ENCODE results near the gene DCC. TPM values are rescaled to one million over a fixed set of nuclear protein-coding genes. Genes with fewer than 3 reads are reported as not detected.

DCC gene
- total RNA-seq, 2 experiments from 2014 or later: not detected

GRCh38 chr18:52322307-52322706 is 17.7 kb upstream of the DCC start:
- ChIA-PET CTCF (no interaction called here), POLR2A (no interaction called here)
- Histone ChIP-seq H3K27ac (ENCODE audit: low read depth in 1 of 2, low read length in 2 of 2) (no peak overlapping the region), H3K4me1 (ENCODE audit: insufficient read depth, low read length) (no peaks in the 10 kb centered on the region), H3K9me3 (ENCODE audit: control insufficient read depth in 1 of 2, insufficient read depth in 1 of 2, low read length in 2 of 2) (no peaks in the 10 kb centered on the region), H3K36me3 (ENCODE audit: insufficient read depth, low read length) (no peaks in the 10 kb centered on the region), H3K4me3 (ENCODE audit: low read length) (no peak overlapping the region), H3K27me3 (ENCODE audit: control insufficient read depth in 1 of 2, insufficient read depth in 2 of 2, low read length in 2 of 2) (no peaks in the 10 kb centered on the region)
- Mint-ChIP-seq H3K27ac (no peak overlapping the region), H3K4me1 (ENCODE audit: low read depth) (no peaks in the 10 kb centered on the region), H3K36me3 (ENCODE audit: low read depth) (no peaks in the 10 kb centered on the region), H3K9me3 (no peaks in the 10 kb centered on the region), H3K4me3 (no peak overlapping the region), H3K27me3 (no peaks in the 10 kb centered on the region)
- intact Hi-C loops (cut with DNase I, micrococcal nuclease): no loop called here
- ATAC-seq (ENCODE audit: poor library complexity) (no peak), DNase-seq (no peak)
- TF ChIP-seq CTCF (IDR thresholded peaks at IDR 0.05): no peak

GRCh38 chr18:52323802-52324201 is 16.2 kb upstream of the DCC start:
- TF ChIP-seq CTCF (IDR thresholded peaks at IDR 0.05): no peak
- Histone ChIP-seq H3K36me3 (ENCODE audit: insufficient read depth, low read length) (no peaks in the 10 kb centered on the region), H3K27me3 (ENCODE audit: control insufficient read depth in 1 of 2, insufficient read depth in 2 of 2, low read length in 2 of 2) (no peaks in the 10 kb centered on the region), H3K4me3 (ENCODE audit: low read length) (no peak overlapping the region), H3K9me3 (ENCODE audit: control insufficient read depth in 1 of 2, insufficient read depth in 1 of 2, low read length in 2 of 2) (no peaks in the 10 kb centered on the region), H3K27ac (ENCODE audit: low read depth in 1 of 2, low read length in 2 of 2) (no peak overlapping the region), H3K4me1 (ENCODE audit: insufficient read depth, low read length) (no peaks in the 10 kb centered on the region)
- Mint-ChIP-seq H3K4me3 (no peak overlapping the region), H3K9me3 (no peaks in the 10 kb centered on the region), H3K27me3 (no peaks in the 10 kb centered on the region), H3K4me1 (ENCODE audit: low read depth) (no peaks in the 10 kb centered on the region), H3K27ac (no peak overlapping the region), H3K36me3 (ENCODE audit: low read depth) (no peaks in the 10 kb centered on the region)
- no peak for DNase-seq
- POLR2A ChIA-PET: interaction anchor here (0.6 kb wide), 1 partner anchor 122 kb away, joined by 3 read pairs; no protein-coding TSS in a partner anchor
- intact Hi-C loops (cut with DNase I, micrococcal nuclease): no loop called here
- CTCF ChIA-PET: no interaction called here
- ATAC-seq (ENCODE audit: poor library complexity): no peak

- CTCF ChIA-PET: no interaction called here
- Histone ChIP-seq H3K4me1 (ENCODE audit: insufficient read depth, low read length) (no peaks in the 10 kb centered on the region), H3K36me3 (ENCODE audit: insufficient read depth, low read length) (no peaks in the 10 kb centered on the region), H3K9me3 (ENCODE audit: control insufficient read depth in 1 of 2, insufficient read depth in 1 of 2, low read length in 2 of 2) (no peaks in the 10 kb centered on the region), H3K4me3 (ENCODE audit: low read length) (no peak overlapping the region), H3K27ac (ENCODE audit: low read depth in 1 of 2, low read length in 2 of 2) (no peak overlapping the region), H3K27me3 (ENCODE audit: control insufficient read depth in 1 of 2, insufficient read depth in 2 of 2, low read length in 2 of 2) (no peaks in the 10 kb centered on the region)
- intact Hi-C loops (cut with DNase I, micrococcal nuclease): no loop called here
- DNase-seq (no peak), ATAC-seq (ENCODE audit: poor library complexity) (no peak)
- Mint-ChIP-seq H3K9me3 (no peaks in the 10 kb centered on the region), H3K27me3 (no peaks in the 10 kb centered on the region), H3K4me3 (no peak overlapping the region), H3K36me3 (ENCODE audit: low read depth) (no peaks in the 10 kb centered on the region), H3K4me1 (ENCODE audit: low read depth) (no peaks in the 10 kb centered on the region), H3K27ac (no peak overlapping the region)
- TF ChIP-seq CTCF (IDR thresholded peaks at IDR 0.05): no peak
- POLR2A ChIA-PET: no interaction called here
These were observed 14.0 kb upstream of the DCC start for GRCh38 chr18:52325997-52326396.
